Loucy (cell line): ENCODE data around the gene INTS14.

Experiments used
- EZH2phosphoT487 ChIP-seq: fragments of 200-600 bp; IDR thresholded peaks from 2 replicates; pipeline ENCODE4 v1.6.1; 2018; ENCODE audit warnings: antibody characterized with exemption, mild to moderate bottlenecking, moderate library complexity, borderline replicate concordance
- TF ChIP-seq, protein P1 (sequence below): fragments of 200-600 bp; sonication (generic); conservative IDR thresholded peaks from 2 replicates; pipeline ENCODE4 v1.5.1; 2014; ENCODE audit warnings: mild to moderate bottlenecking, antibody characterized with exemption, low read length

DNA sequence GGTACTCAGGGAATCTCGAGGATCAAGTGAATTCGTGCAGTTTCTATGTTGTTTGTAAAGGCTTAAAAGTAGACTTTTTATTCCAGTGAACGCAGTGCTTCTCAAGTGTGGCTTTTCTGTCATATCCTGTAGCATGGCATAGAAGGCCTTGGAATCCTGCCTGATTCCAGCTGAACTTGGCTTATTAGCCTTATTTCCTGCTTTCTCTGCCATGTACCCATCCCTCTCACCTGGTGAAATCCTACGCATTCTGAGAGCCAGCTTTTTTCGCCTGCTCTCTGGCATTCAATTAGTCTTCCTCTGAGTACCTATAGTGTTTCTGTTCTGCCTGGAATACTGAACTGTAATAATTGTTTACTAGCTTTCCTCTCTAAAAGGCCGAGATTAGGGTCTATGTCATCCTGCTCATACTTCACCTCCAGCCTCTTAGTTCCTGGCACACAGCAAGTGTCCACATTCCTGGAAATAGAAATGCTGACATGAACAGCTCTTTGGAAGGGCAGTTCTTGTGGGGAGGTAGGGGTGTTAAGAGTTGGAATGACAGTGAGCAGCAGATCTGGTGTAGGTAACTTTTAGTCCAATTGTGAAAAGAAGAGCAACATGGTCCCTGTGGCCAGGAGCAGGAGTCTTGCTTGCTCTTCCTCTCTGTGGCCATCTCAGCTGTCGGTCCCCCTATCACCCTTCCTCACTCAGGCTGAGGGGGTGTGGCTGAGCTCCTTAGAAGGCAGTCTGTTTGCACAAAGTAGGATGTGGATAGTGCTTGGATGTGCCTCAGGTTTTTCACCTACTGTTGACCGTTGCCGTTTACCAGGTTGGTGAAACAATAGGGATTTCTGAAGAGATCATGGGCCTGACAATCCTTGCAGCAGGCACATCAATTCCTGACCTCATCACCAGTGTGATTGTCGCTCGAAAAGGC lies 41.2 kb upstream of the INTS14 start:
- TF ChIP-seq, protein P1, sequence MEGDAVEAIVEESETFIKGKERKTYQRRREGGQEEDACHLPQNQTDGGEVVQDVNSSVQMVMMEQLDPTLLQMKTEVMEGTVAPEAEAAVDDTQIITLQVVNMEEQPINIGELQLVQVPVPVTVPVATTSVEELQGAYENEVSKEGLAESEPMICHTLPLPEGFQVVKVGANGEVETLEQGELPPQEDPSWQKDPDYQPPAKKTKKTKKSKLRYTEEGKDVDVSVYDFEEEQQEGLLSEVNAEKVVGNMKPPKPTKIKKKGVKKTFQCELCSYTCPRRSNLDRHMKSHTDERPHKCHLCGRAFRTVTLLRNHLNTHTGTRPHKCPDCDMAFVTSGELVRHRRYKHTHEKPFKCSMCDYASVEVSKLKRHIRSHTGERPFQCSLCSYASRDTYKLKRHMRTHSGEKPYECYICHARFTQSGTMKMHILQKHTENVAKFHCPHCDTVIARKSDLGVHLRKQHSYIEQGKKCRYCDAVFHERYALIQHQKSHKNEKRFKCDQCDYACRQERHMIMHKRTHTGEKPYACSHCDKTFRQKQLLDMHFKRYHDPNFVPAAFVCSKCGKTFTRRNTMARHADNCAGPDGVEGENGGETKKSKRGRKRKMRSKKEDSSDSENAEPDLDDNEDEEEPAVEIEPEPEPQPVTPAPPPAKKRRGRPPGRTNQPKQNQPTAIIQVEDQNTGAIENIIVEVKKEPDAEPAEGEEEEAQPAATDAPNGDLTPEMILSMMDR = no peak
- no peak for TF ChIP-seq EZH2phosphoT487
